Body of pancreas (tissue), 4 donors: Measurements from ENCODE around the gene FKBP3.

Source experiments
- POLR2A ChIP-seq, 3 donors: fragments of 450-650 bp; IDR thresholded peaks; one replicate each; pipeline ENCODE4 v1.6.1; 2016; ENCODE audit warnings: antibody characterized with exemption in 3 of 3, mild to moderate bottlenecking in 2 of 3
- TF ChIP-seq, protein P1 (sequence below), 7 experiments: fragments of 450-650 bp in 4 of 7; fragments of 200-600 bp in 3 of 7; sonication (generic) in 3 of 7; IDR thresholded peaks; one replicate each; pipeline ENCODE4 v1.5.1; 2016 to 2019; ENCODE audit warnings: antibody characterized with exemption in 7 of 7

DNA sequence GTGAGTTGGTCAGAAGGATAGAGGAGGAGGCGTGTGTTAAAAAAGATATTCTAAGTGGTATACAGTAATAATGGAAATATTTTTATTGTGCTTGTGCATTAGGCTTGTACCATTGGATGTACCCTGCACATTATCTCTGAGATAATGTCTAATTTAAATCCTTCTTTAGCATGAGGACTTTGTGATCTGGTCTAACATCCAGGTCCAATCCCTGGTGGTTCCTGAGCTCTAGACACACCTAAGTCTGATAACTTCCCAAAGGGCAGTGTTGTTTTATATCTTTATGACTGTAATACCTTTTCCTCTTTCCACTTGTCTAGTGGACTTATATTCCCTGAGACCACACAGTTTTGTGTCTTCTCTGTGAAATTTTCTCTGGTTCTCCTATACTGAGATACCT is 29.7 kb downstream of the FKBP3 start:
- TF ChIP-seq, protein P1, sequence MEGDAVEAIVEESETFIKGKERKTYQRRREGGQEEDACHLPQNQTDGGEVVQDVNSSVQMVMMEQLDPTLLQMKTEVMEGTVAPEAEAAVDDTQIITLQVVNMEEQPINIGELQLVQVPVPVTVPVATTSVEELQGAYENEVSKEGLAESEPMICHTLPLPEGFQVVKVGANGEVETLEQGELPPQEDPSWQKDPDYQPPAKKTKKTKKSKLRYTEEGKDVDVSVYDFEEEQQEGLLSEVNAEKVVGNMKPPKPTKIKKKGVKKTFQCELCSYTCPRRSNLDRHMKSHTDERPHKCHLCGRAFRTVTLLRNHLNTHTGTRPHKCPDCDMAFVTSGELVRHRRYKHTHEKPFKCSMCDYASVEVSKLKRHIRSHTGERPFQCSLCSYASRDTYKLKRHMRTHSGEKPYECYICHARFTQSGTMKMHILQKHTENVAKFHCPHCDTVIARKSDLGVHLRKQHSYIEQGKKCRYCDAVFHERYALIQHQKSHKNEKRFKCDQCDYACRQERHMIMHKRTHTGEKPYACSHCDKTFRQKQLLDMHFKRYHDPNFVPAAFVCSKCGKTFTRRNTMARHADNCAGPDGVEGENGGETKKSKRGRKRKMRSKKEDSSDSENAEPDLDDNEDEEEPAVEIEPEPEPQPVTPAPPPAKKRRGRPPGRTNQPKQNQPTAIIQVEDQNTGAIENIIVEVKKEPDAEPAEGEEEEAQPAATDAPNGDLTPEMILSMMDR (IDR thresholded peaks at IDR 0.05): no peak
- no peak for TF ChIP-seq POLR2A (IDR thresholded peaks at IDR 0.05)
